ENCODE results near the gene MAST4.

Gene MAST4

GRCh38 chr5:66757219-66757833 is 161.1 kb downstream of the MAST4 start:
- Histone ChIP-seq H3K9ac (ENCODE audit: low read length) (no peak overlapping the region), H3K4me3 (ENCODE audit: low read depth in 1 of 2, low read length in 2 of 2) (no peak overlapping the region), H3K27ac (ENCODE audit: low read depth, low read length) (no peak overlapping the region), H3K27me3 (ENCODE audit: control insufficient read depth in 1 of 2, insufficient read depth in 2 of 2, low read length in 2 of 2) (no peaks in the 10 kb centered on the region), H3K9me3 (ENCODE audit: low read length) (no peaks in the 10 kb centered on the region), H3K36me3 (ENCODE audit: insufficient read depth, low read length) (no peaks in the 10 kb centered on the region), H3K4me1 (ENCODE audit: insufficient read depth, low read length) (no peaks in the 10 kb centered on the region)

GRCh38 chr5:66757834-66758371 is 161.7 kb downstream of the MAST4 start:
- Histone ChIP-seq H3K27me3 (ENCODE audit: control insufficient read depth in 1 of 2, insufficient read depth in 2 of 2, low read length in 2 of 2) (no peaks in the 10 kb centered on the region), H3K4me1 (ENCODE audit: insufficient read depth, low read length) (no peaks in the 10 kb centered on the region), H3K9me3 (ENCODE audit: low read length) (no peaks in the 10 kb centered on the region), H3K9ac (ENCODE audit: low read length) (no peak overlapping the region), H3K4me3 (ENCODE audit: low read depth in 1 of 2, low read length in 2 of 2) (no peak overlapping the region), H3K27ac (ENCODE audit: low read depth, low read length) (no peak overlapping the region), H3K36me3 (ENCODE audit: insufficient read depth, low read length) (no peaks in the 10 kb centered on the region)

- Histone ChIP-seq H3K9me3 (ENCODE audit: low read length) (no peaks in the 10 kb centered on the region), H3K36me3 (ENCODE audit: insufficient read depth, low read length) (no peaks in the 10 kb centered on the region), H3K27ac (ENCODE audit: low read depth, low read length) (no peak overlapping the region), H3K9ac (ENCODE audit: low read length) (no peak overlapping the region), H3K4me1 (ENCODE audit: insufficient read depth, low read length) (no peaks in the 10 kb centered on the region), H3K27me3 (ENCODE audit: control insufficient read depth in 1 of 2, insufficient read depth in 2 of 2, low read length in 2 of 2) (no peaks in the 10 kb centered on the region), H3K4me3 (ENCODE audit: low read depth in 1 of 2, low read length in 2 of 2) (no peak overlapping the region)
Observed at GRCh38 chr5:66769030-66769733, 173.0 kb downstream of the MAST4 start.

GRCh38 chr5:66769839-66770617 is 173.8 kb downstream of the MAST4 start:
- Histone ChIP-seq H3K4me1 (ENCODE audit: insufficient read depth, low read length) (no peaks in the 10 kb centered on the region), H3K27ac (ENCODE audit: low read depth, low read length) (no peak overlapping the region), H3K27me3 (ENCODE audit: control insufficient read depth in 1 of 2, insufficient read depth in 2 of 2, low read length in 2 of 2) (no peaks in the 10 kb centered on the region), H3K36me3 (ENCODE audit: insufficient read depth, low read length) (no peaks in the 10 kb centered on the region), H3K4me3 (ENCODE audit: low read depth in 1 of 2, low read length in 2 of 2) (no peak overlapping the region), H3K9ac (ENCODE audit: low read length) (no peak overlapping the region), H3K9me3 (ENCODE audit: low read length) (no peaks in the 10 kb centered on the region)

DNA sequence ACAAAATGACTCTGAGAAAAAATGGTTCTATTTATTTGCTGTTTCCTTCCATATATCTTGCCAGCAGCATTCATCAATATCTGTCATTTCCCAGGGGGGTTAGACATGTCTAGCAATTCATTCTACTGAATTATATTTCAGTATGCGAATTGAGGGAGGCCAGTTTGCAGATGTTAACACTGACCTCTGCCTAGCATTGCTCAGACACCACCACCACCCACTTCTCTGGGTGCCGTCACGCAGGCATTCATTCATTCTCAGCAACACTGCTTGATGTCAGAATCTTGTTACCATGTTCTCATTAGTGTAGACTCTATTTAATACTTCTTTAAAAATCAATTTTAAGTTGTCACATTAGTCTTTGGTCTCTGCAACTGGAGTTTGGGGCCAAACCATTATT is 181.7 kb downstream of the MAST4 start:
- no peaks in the 10 kb centered on the region for H3K36me3 ChIP-seq (ENCODE audit: insufficient read depth, low read length)
- no peak overlapping the region for H3K9ac ChIP-seq (ENCODE audit: low read length)
- H3K27me3 ChIP-seq (ENCODE audit: control insufficient read depth in 1 of 2, insufficient read depth in 2 of 2, low read length in 2 of 2): no peaks in the 10 kb centered on the region
- no peaks in the 10 kb centered on the region for H3K4me1 ChIP-seq (ENCODE audit: insufficient read depth, low read length)
- H3K4me3 ChIP-seq (ENCODE audit: low read depth in 1 of 2, low read length in 2 of 2): no peak overlapping the region
- H3K9me3 ChIP-seq (ENCODE audit: low read length): no peaks in the 10 kb centered on the region
- H3K27ac ChIP-seq (ENCODE audit: low read depth, low read length): no peak overlapping the region

- Histone ChIP-seq H3K4me1 (ENCODE audit: insufficient read depth, low read length) (no peaks in the 10 kb centered on the region), H3K36me3 (ENCODE audit: insufficient read depth, low read length) (no peaks in the 10 kb centered on the region), H3K9me3 (ENCODE audit: low read length) (no peaks in the 10 kb centered on the region), H3K27me3 (ENCODE audit: control insufficient read depth in 1 of 2, insufficient read depth in 2 of 2, low read length in 2 of 2) (no peaks in the 10 kb centered on the region), H3K9ac (ENCODE audit: low read length) (no peak overlapping the region), H3K4me3 (ENCODE audit: low read depth in 1 of 2, low read length in 2 of 2) (no peak overlapping the region), H3K27ac (ENCODE audit: low read depth, low read length) (no peak overlapping the region)
Observed at GRCh38 chr5:66779528-66779927, 183.3 kb downstream of the MAST4 start.

- Histone ChIP-seq H3K4me3 (ENCODE audit: low read depth in 1 of 2, low read length in 2 of 2) (no peak overlapping the region), H3K36me3 (ENCODE audit: insufficient read depth, low read length) (no peaks in the 10 kb centered on the region), H3K4me1 (ENCODE audit: insufficient read depth, low read length) (no peaks in the 10 kb centered on the region), H3K9ac (ENCODE audit: low read length) (no peak overlapping the region), H3K27me3 (ENCODE audit: control insufficient read depth in 1 of 2, insufficient read depth in 2 of 2, low read length in 2 of 2) (no peaks in the 10 kb centered on the region), H3K9me3 (ENCODE audit: low read length) (no peaks in the 10 kb centered on the region), H3K27ac (ENCODE audit: low read depth, low read length) (no peak overlapping the region)
Observed at GRCh38 chr5:66788556-66788955, 192.4 kb downstream of the MAST4 start.

- Histone ChIP-seq H3K9me3 (ENCODE audit: low read length) (no peaks in the 10 kb centered on the region), H3K36me3 (ENCODE audit: insufficient read depth, low read length) (no peaks in the 10 kb centered on the region), H3K4me1 (ENCODE audit: insufficient read depth, low read length) (no peaks in the 10 kb centered on the region), H3K27ac (ENCODE audit: low read depth, low read length) (no peak overlapping the region), H3K4me3 (ENCODE audit: low read depth in 1 of 2, low read length in 2 of 2) (no peak overlapping the region), H3K27me3 (ENCODE audit: control insufficient read depth in 1 of 2, insufficient read depth in 2 of 2, low read length in 2 of 2) (no peaks in the 10 kb centered on the region), H3K9ac (ENCODE audit: low read length) (no peak overlapping the region)
Observed at GRCh38 chr5:66789434-66789833, 193.2 kb downstream of the MAST4 start.

DNA sequence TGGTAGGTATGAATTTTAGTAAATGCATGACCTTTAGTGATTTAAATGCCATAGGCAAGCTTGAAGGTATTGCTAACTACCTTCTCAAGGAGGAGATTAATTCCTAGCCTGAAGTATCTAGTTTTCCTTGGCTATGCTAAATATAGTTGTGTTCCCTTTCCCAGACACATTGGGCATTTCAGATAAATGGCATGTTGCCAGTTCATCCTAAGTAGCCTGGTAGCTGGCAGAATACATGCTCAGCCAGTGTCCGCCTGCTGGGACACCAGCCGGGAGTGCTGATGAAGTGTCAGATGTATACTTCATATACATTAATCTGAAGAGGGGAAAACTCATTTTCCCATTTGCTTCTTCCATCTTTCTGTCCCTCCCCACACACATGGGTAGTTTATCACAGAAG is 196.9 kb downstream of the MAST4 start:
- Histone ChIP-seq H3K4me1 (ENCODE audit: insufficient read depth, low read length) (no peaks in the 10 kb centered on the region), H3K27me3 (ENCODE audit: control insufficient read depth in 1 of 2, insufficient read depth in 2 of 2, low read length in 2 of 2) (no peaks in the 10 kb centered on the region), H3K4me3 (ENCODE audit: low read depth in 1 of 2, low read length in 2 of 2) (no peak overlapping the region)

GRCh38 chr5:66795682-66796081 is 199.5 kb downstream of the MAST4 start:
- H3K4me3 ChIP-seq (ENCODE audit: low read depth in 1 of 2, low read length in 2 of 2): no peak overlapping the region
- H3K36me3 ChIP-seq (ENCODE audit: insufficient read depth, low read length): no peaks in the 10 kb centered on the region
- H3K27me3 ChIP-seq (ENCODE audit: control insufficient read depth in 1 of 2, insufficient read depth in 2 of 2, low read length in 2 of 2): no peaks in the 10 kb centered on the region
- no peak overlapping the region for H3K27ac ChIP-seq (ENCODE audit: low read depth, low read length)
- H3K9me3 ChIP-seq (ENCODE audit: low read length): no peaks in the 10 kb centered on the region
- no peak overlapping the region for H3K9ac ChIP-seq (ENCODE audit: low read length)
- H3K4me1 ChIP-seq (ENCODE audit: insufficient read depth, low read length): no peaks in the 10 kb centered on the region

More for the DNA sequence above, 196.9 kb downstream of the MAST4 start:
- Histone ChIP-seq H3K9me3 (ENCODE audit: low read length) (no peaks in the 10 kb centered on the region), H3K9ac (ENCODE audit: low read length) (no peak overlapping the region), H3K36me3 (ENCODE audit: insufficient read depth, low read length) (no peaks in the 10 kb centered on the region), H3K27ac (ENCODE audit: low read depth, low read length) (no peak overlapping the region)
